GM23338 (cell line): ENCODE data around the gene DUSP1. TPM values are rescaled to one million over a fixed set of nuclear protein-coding genes. Genes with fewer than 3 reads are reported as not detected.
A peak's percentile ranks its signal among the peaks of the same experiment; 100 is the strongest.

ENCODE experiments used
- ATAC-seq: fragments of 200-7000 bp; cut with Tn5 transposase; 3 replicates; pipeline ENCODE4 v1.9.1; 2020
- DNase-seq: peaks from one replicate; pipeline ENCODE4 v3.0.0-alpha.2; 2015; ENCODE audit warnings: low spot score
- H2AFZ ChIP-seq: fragments of 200-600 bp; sonication (generic); 2 replicates; pipeline ENCODE4 v1.8.0; 2016; ENCODE audit warnings: antibody characterized with exemption, mild to moderate bottlenecking, moderate library complexity
- H3F3A ChIP-seq: fragments of 200-600 bp; sonication (generic); replicated peaks from 2 replicates; pipeline ENCODE4 v1.8.0; 2017; ENCODE audit warnings: antibody characterized with exemption, mixed run types, low read depth
- H3K27ac ChIP-seq: fragments of 200-600 bp; sonication (generic); 2 replicates; pipeline ENCODE4 v1.6.1; 2016; ENCODE audit warnings: low read depth
- H3K27me3 ChIP-seq: fragments of 200-600 bp; sonication (generic); 2 replicates; pipeline ENCODE4 v1.8.0; 2016; ENCODE audit warnings: mild to moderate bottlenecking, mixed run types, moderate library complexity; ENCODE audit not compliant: insufficient read depth
- H3K36me3 ChIP-seq: fragments of 200-600 bp; sonication (generic); 2 replicates; pipeline ENCODE4 v1.8.0; 2016; ENCODE audit warnings: mild to moderate bottlenecking; ENCODE audit not compliant: insufficient read depth
- H3K4me1 ChIP-seq: fragments of 200-600 bp; sonication (generic); 2 replicates; pipeline ENCODE4 v1.8.0; 2016; ENCODE audit warnings: mild to moderate bottlenecking, moderate library complexity; ENCODE audit not compliant: insufficient read depth
- H3K4me2 ChIP-seq: fragments of 200-600 bp; sonication (generic); 2 replicates; pipeline ENCODE4 v1.7.1; 2017; ENCODE audit warnings: mixed run types
- H3K4me3 ChIP-seq: fragments of 200-600 bp; sonication (generic); 2 replicates; pipeline ENCODE4 v1.6.1; 2016; ENCODE audit warnings: mixed run types
- H3K79me2 ChIP-seq: fragments of 200-600 bp; sonication (generic); replicated peaks from 2 replicates; pipeline ENCODE4 v1.8.0; 2017; ENCODE audit warnings: mild to moderate bottlenecking; ENCODE audit not compliant: insufficient read depth
- H3K9me2 ChIP-seq: fragments of 200-600 bp; sonication (generic); 2 replicates; pipeline ENCODE4 v1.8.0; 2017; ENCODE audit not compliant: insufficient read depth
- H4K20me1 ChIP-seq: fragments of 200-600 bp; sonication (generic); replicated peaks from 2 replicates; pipeline ENCODE4 v1.8.0; 2017; ENCODE audit warnings: mild to moderate bottlenecking; ENCODE audit not compliant: insufficient read depth
- H3K27ac Mint-ChIP-seq: 2 replicates; pipeline ENCODE4 v1.8.0; 2020; ENCODE audit warnings: inconsistent platforms, mild to moderate bottlenecking, moderate library complexity, mixed read lengths
- H3K27me3 Mint-ChIP-seq: 3 replicates; pipeline ENCODE4 v1.8.0; 2022; ENCODE audit warnings: low read depth, mild to moderate bottlenecking, moderate library complexity, mixed read lengths, inconsistent platforms; ENCODE audit not compliant: insufficient read depth, poor library complexity
- H3K36me3 Mint-ChIP-seq: 3 replicates; pipeline ENCODE4 v1.8.0; 2021; ENCODE audit warnings: low read depth, mild to moderate bottlenecking, inconsistent platforms, moderate library complexity, mixed read lengths
- H3K4me1 Mint-ChIP-seq: 3 replicates; pipeline ENCODE4 v1.8.0; 2020; ENCODE audit warnings: mild to moderate bottlenecking, inconsistent platforms, mixed read lengths
- H3K4me3 Mint-ChIP-seq: 3 replicates; pipeline ENCODE4 v1.8.0; 2021; ENCODE audit warnings: moderate library complexity, mild to moderate bottlenecking, inconsistent platforms, mixed read lengths
- H3K9me3 Mint-ChIP-seq: 3 replicates; pipeline ENCODE4 v1.8.0; 2020; ENCODE audit warnings: moderate library complexity, mild to moderate bottlenecking, inconsistent platforms, mixed read lengths
- CREB1 ChIP-seq: fragments of 250-450 bp; sonication (Bioruptor Pico); IDR thresholded peaks from 2 replicates; pipeline ENCODE4 v1.5.0; 2020; ENCODE audit warnings: low read depth, mild to moderate bottlenecking, moderate library complexity
- CTCF ChIP-seq, 2 experiments: fragments of 200-600 bp in 1 of 2; sonication (generic) in 1 of 2; conservative IDR thresholded peaks; 2 replicates each; pipeline versions ENCODE4 v1.5.1 to v1.6.1; 2016 to 2017; ENCODE audit warnings: antibody characterized with exemption in 2 of 2, low read depth in 2 of 2, mild to moderate bottlenecking in 2 of 2, moderate library complexity in 1 of 2
- ETS1 ChIP-seq: IDR thresholded peaks from 2 replicates; pipeline ENCODE4 v1.6.1; 2016; ENCODE audit warnings: antibody characterized with exemption
- EZH2 ChIP-seq: fragments of 200-600 bp; sonication (generic); IDR thresholded peaks from one replicate; pipeline ENCODE4 v1.8.0; 2017; ENCODE audit warnings: antibody characterized with exemption, mild to moderate bottlenecking, low read depth; ENCODE audit not compliant: unreplicated experiment
- EZH2phosphoT487 ChIP-seq: fragments of 200-600 bp; sonication (generic); IDR thresholded peaks from one replicate; pipeline ENCODE4 v1.8.1; 2018; ENCODE audit warnings: antibody characterized with exemption; ENCODE audit not compliant: unreplicated experiment
- JUNB ChIP-seq: IDR thresholded peaks from one replicate; pipeline ENCODE4 v1.6.1; 2016; ENCODE audit warnings: antibody characterized with exemption; ENCODE audit not compliant: unreplicated experiment
- NANOG ChIP-seq: IDR thresholded peaks from 2 replicates; pipeline ENCODE4 v1.6.1; 2016; ENCODE audit warnings: antibody characterized with exemption, borderline replicate concordance
- POLR2AphosphoS5 ChIP-seq: IDR thresholded peaks from 2 replicates; pipeline ENCODE4 v1.6.1; 2016; ENCODE audit warnings: antibody characterized with exemption, low read depth
- STAT1 ChIP-seq: IDR thresholded peaks from one replicate; pipeline ENCODE4 v1.6.1; 2016; ENCODE audit warnings: antibody characterized with exemption; ENCODE audit not compliant: unreplicated experiment
- ZNF114 ChIP-seq: fragments of 250-450 bp; sonication (Bioruptor Pico); IDR thresholded peaks from 2 replicates; pipeline ENCODE4 v1.5.0; 2020; ENCODE audit warnings: mild to moderate bottlenecking, moderate library complexity
- ZNF331 ChIP-seq: fragments of 250-450 bp; sonication (Bioruptor Pico); IDR thresholded peaks from 2 replicates; pipeline ENCODE4 v1.5.0; 2020; ENCODE audit warnings: low read depth, mild to moderate bottlenecking, moderate library complexity
- polyA plus RNA-seq: library from polyadenylated mRNA; unstranded; fragments of >200 nt; fragmentation: Nextera tagmentation; extraction: Ambion mirVana; gene quantifications from 2 replicates; pipeline ENCODE4 v1.2.1, GENCODE V29; 2016
- total RNA-seq: library from RNA; depleted of rRNA; stranded (reverse); fragments of >200 nt; shearing (Covaris generic); gene quantifications from 2 replicates; pipeline ENCODE4 v1.2.3, GENCODE V29; 2014
- TF ChIP-seq, protein P1 (sequence below): IDR thresholded peaks from one replicate; pipeline ENCODE4 v1.6.1; 2018; ENCODE audit warnings: antibody characterized with exemption; ENCODE audit not compliant: unreplicated experiment

DUSP1 gene
- total and polyA plus RNA-seq, 2 experiments from 2014 or later: 9.7 to 17.2 TPM

DNA sequence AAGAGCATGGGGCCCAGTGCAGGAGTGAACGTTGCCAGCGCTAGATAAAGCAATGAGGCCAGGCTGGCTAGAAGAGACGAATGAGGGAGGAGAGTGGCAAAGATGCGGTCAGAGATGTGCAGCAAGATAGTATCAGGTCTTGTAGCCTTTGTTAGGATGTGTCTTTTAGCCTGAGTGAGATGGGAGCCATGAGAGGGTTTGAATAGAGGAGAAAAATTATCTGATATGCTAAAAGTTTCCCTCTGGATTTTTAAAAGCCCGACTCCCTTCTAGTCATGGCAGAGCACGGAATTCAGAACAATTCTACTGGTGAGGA is 12.2 kb downstream of the DUSP1 start:
- Histone ChIP-seq H3K9me2 (no peaks in the 10 kb centered on the region), H3K4me2 (no peak overlapping the region), H3K36me3 (no peaks in the 10 kb centered on the region), H3K27me3 (no peaks in the 10 kb centered on the region; the same call in 1 of the 2 replicates), H3K79me2 (no peaks in the 10 kb centered on the region), H3K27ac (no peak overlapping the region), H3F3A (no peaks in the 10 kb centered on the region), H2AFZ (peak overlapping the region; percentile 9; the same call in 1 of the 2 replicates), H3K4me1 (no peaks in the 10 kb centered on the region), H3K4me3 (no peak overlapping the region), H4K20me1 (no peaks in the 10 kb centered on the region)
- no peaks in the 10 kb centered on the region for H3K9me3 Mint-ChIP-seq
- peaks cover 9% of the 10 kb centered on the region for H3K4me1 Mint-ChIP-seq
- TF ChIP-seq ETS1 (no peak), STAT1 (no peak), CREB1 (CRISPR knock-in tag) (no peak), EZH2phosphoT487 (no peak), POLR2AphosphoS5 (no peak), EZH2 (no peak), NANOG (no peak), CTCF (conservative IDR thresholded peaks at IDR 0.05; ENCODE audit: low read depth in 2 of 2) (no peak), JUNB (no peak), ZNF114 (CRISPR knock-in tag) (no peak), ZNF331 (CRISPR knock-in tag) (no peak)
- TF ChIP-seq, protein P1, sequence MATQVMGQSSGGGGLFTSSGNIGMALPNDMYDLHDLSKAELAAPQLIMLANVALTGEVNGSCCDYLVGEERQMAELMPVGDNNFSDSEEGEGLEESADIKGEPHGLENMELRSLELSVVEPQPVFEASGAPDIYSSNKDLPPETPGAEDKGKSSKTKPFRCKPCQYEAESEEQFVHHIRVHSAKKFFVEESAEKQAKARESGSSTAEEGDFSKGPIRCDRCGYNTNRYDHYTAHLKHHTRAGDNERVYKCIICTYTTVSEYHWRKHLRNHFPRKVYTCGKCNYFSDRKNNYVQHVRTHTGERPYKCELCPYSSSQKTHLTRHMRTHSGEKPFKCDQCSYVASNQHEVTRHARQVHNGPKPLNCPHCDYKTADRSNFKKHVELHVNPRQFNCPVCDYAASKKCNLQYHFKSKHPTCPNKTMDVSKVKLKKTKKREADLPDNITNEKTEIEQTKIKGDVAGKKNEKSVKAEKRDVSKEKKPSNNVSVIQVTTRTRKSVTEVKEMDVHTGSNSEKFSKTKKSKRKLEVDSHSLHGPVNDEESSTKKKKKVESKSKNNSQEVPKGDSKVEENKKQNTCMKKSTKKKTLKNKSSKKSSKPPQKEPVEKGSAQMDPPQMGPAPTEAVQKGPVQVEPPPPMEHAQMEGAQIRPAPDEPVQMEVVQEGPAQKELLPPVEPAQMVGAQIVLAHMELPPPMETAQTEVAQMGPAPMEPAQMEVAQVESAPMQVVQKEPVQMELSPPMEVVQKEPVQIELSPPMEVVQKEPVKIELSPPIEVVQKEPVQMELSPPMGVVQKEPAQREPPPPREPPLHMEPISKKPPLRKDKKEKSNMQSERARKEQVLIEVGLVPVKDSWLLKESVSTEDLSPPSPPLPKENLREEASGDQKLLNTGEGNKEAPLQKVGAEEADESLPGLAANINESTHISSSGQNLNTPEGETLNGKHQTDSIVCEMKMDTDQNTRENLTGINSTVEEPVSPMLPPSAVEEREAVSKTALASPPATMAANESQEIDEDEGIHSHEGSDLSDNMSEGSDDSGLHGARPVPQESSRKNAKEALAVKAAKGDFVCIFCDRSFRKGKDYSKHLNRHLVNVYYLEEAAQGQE: no peak
- H3K36me3 Mint-ChIP-seq: no peaks in the 10 kb centered on the region
- no peak overlapping the region for H3K4me3 Mint-ChIP-seq
- H3K27me3 Mint-ChIP-seq: peaks cover 2% of the 10 kb centered on the region
- ATAC-seq: no peak
- H3K27ac Mint-ChIP-seq: no peak overlapping the region
- no peak for DNase-seq
